Nucleus accumbens (tissue), 56 donors: ENCODE measurements around the gene CRIP2.
A peak's percentile ranks its signal among the peaks of the same experiment; 100 is the strongest.

Experiments used
- DNase-seq, 56 donors: peaks; one replicate each; lab custom pipeline; 2025; lab: John Stamatoyannopoulos, UW

CRIP2 gene

GRCh38 chr14:105519946-105520698, 45.5 kb downstream of the CRIP2 start:
- no peak for DNase-seq

- no peak for DNase-seq
Measured at GRCh38 chr14:105525326-105525725, 50.7 kb downstream of the CRIP2 start.

- peak in 25 of 56 donors; percentile 19 to 75 (median 37) for DNase-seq
Measured at GRCh38 chr14:105525861-105526775, 51.5 kb downstream of the CRIP2 start, which contains the start of gene TMEM121. TSS of gene TMEM121 (plus strand) at chr14:105526583. CDS start at chr14:105528835, 2,252 bp downstream.

- DNase-seq: peak in 2 of 56 donors; percentile 26 to 35
Measured at GRCh38 chr14:105526776-105527380, 52.3 kb downstream of the CRIP2 start.

- DNase-seq: peak in 1 of 56 donors; percentile 33
Measured at GRCh38 chr14:105527381-105527825, 52.8 kb downstream of the CRIP2 start.

GRCh38 chr14:105527826-105528585, 53.4 kb downstream of the CRIP2 start:
- peak in 51 of 56 donors; percentile 21 to 87 (median 72) for DNase-seq

GRCh38 chr14:105528586-105529318, 54.1 kb downstream of the CRIP2 start:
- DNase-seq: peak in 7 of 56 donors; percentile 19 to 59 (median 46)

- no peak for DNase-seq
Measured at GRCh38 chr14:105529319-105529568, 54.6 kb downstream of the CRIP2 start.
